ENCODE results near the gene ETV6.

The ETV6 gene

GRCh38 chr12:11759494-11759878, 110.0 kb downstream of the ETV6 start:
- no peak for DNase-seq (ENCODE audit: extremely low spot score)
- TF ChIP-seq, protein P1, sequence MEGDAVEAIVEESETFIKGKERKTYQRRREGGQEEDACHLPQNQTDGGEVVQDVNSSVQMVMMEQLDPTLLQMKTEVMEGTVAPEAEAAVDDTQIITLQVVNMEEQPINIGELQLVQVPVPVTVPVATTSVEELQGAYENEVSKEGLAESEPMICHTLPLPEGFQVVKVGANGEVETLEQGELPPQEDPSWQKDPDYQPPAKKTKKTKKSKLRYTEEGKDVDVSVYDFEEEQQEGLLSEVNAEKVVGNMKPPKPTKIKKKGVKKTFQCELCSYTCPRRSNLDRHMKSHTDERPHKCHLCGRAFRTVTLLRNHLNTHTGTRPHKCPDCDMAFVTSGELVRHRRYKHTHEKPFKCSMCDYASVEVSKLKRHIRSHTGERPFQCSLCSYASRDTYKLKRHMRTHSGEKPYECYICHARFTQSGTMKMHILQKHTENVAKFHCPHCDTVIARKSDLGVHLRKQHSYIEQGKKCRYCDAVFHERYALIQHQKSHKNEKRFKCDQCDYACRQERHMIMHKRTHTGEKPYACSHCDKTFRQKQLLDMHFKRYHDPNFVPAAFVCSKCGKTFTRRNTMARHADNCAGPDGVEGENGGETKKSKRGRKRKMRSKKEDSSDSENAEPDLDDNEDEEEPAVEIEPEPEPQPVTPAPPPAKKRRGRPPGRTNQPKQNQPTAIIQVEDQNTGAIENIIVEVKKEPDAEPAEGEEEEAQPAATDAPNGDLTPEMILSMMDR (IDR thresholded peaks at IDR 0.05; ENCODE audit: control extremely low read depth, extremely low read depth, low read depth, missing control alignments), result no peak
- ChIA-PET POLR2A (interaction anchor here (0.6 to 1.1 kb wide), 2 partner anchors 13 to 104 kb away, joined by 3 to 4 read pairs; no protein-coding TSS in a partner anchor), CTCF (interaction anchor here (0.8 to 4.6 kb wide), 10 partner anchors 8 to 274 kb away, joined by 3 to 40 read pairs (median 4); no protein-coding TSS in a partner anchor)

DNA sequence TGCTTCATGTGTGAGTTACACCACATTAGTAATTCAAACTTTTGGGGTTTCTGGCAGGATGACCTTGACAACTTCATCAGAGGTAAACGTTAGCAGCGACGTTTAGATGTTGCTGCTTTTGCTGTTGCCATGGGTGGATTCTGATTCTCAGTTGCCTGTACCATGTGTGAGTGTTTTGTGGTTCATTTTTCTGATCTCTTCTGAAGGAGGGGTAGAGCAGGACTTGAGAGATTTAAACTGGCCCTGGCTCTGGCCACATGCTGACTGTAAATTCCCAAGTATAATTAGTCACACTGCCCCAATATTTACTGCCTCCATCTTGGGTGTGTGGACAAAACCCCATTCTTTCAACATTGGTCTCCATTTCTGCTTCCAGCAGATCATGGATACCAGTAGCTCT, 110.4 kb downstream of the ETV6 start:
- POLR2A ChIA-PET, result interaction anchor here (1.0 kb wide), 1 partner anchor 19 kb away, joined by 3 read pairs; no protein-coding TSS in a partner anchor
- DNase-seq (ENCODE audit: extremely low spot score), result no peak
- CTCF ChIA-PET, result interaction anchor here (0.8 to 4.6 kb wide), 7 partner anchors 11 to 274 kb away, joined by 3 to 40 read pairs (median 5); no protein-coding TSS in a partner anchor
- TF ChIP-seq, protein P1 (IDR thresholded peaks at IDR 0.05; ENCODE audit: control extremely low read depth, extremely low read depth, low read depth, missing control alignments), result no peak

- CTCF ChIA-PET, result interaction anchor here (0.9 to 5.5 kb wide), 8 partner anchors 10 to 32 kb away, joined by 3 to 40 read pairs (median 6); no protein-coding TSS in a partner anchor
- TF ChIP-seq, protein P1 (IDR thresholded peaks at IDR 0.05; ENCODE audit: control extremely low read depth, extremely low read depth, low read depth, missing control alignments), result no peak
- POLR2A ChIA-PET, result interaction anchor here (1.2 to 1.9 kb wide), 2 partner anchors 13 to 16 kb away, joined by 4 to 6 read pairs; no protein-coding TSS in a partner anchor
- peak; percentile 46 for DNase-seq (ENCODE audit: extremely low spot score)
Observed at GRCh38 chr12:11761869-11762567, 112.5 kb downstream of the ETV6 start.

GRCh38 chr12:11762723-11763326, 113.4 kb downstream of the ETV6 start:
- ChIA-PET POLR2A (interaction anchor here (0.6 to 1.9 kb wide), 4 partner anchors 17 to 113 kb away, joined by 3 to 6 read pairs (median 4); partner anchors contain the start of gene ETV6), CTCF (interaction anchor here (0.9 to 5.5 kb wide), 15 partner anchors 13 to 271 kb away, joined by 3 to 32 read pairs (median 3); no protein-coding TSS in a partner anchor)
- TF ChIP-seq, protein P1 (IDR thresholded peaks at IDR 0.05; ENCODE audit: control extremely low read depth, extremely low read depth, low read depth, missing control alignments), result no peak
- DNase-seq (ENCODE audit: extremely low spot score), result peak; percentile 40

DNA sequence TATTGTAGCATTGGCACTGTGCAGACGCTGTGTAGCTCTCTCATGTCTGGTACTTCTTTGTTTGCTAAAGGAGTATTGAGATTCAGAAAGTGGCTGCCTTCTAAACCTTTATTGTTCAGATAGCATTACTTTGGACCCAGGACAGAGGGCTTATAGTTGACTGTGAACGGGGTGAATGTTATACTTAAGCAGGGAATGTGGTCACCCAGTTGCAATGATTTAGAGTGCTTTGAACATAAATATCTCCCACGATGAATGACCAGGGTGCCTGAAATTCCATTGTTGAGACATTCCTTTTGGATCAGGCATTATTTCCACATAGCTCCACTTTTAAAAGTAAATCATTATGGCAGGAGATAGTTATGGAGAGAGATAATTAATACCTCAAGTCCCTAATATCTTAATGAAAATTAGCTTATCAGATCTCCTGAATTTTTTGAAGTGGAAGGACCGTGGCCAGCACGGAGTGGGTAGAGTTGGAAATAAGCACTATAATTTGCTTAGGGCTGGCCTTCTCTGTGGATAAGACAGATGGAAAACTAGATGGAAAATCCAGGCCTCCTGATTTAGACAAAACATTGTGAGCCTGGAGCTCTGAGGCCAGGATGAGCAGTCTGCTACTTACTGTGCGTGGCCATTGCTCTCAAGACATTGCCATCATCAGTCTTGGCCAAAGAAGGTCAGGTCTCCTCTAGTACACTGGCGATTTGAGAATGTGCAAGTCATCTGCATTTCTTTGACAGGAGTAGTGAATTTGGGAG, 114.5 kb downstream of the ETV6 start:
- DNase-seq (ENCODE audit: extremely low spot score), result no peak
- CTCF ChIA-PET, result interaction anchor here (1.0 to 5.5 kb wide), 14 partner anchors 9 to 269 kb away, joined by 3 to 32 read pairs (median 4); no protein-coding TSS in a partner anchor
- POLR2A ChIA-PET, result interaction anchor here (0.8 to 1.9 kb wide), 3 partner anchors 16 to 32 kb away, joined by 3 to 6 read pairs (median 4); no protein-coding TSS in a partner anchor
- TF ChIP-seq, protein P1 (IDR thresholded peaks at IDR 0.05; ENCODE audit: control extremely low read depth, extremely low read depth, low read depth, missing control alignments), result no peak

Data from GM10248 (cell line).